Astrocyte (in vitro differentiated cells and primary cell): ENCODE measurements around the gene GPC3.

Source experiments
- EZH2 ChIP-seq: IDR thresholded peaks from 2 replicates; pipeline ENCODE4 v1.6.1; 2012; ENCODE audit warnings: mild to moderate bottlenecking, low read length, inconsistent platforms; ENCODE audit not compliant: insufficient read depth
- TF ChIP-seq, protein P1 (sequence below): IDR thresholded peaks from 2 replicates; pipeline ENCODE4 v1.5.1; 2011; ENCODE audit warnings: low read depth, mild to moderate bottlenecking, inconsistent platforms, low read length, moderate library complexity; ENCODE audit not compliant: insufficient read depth

DNA sequence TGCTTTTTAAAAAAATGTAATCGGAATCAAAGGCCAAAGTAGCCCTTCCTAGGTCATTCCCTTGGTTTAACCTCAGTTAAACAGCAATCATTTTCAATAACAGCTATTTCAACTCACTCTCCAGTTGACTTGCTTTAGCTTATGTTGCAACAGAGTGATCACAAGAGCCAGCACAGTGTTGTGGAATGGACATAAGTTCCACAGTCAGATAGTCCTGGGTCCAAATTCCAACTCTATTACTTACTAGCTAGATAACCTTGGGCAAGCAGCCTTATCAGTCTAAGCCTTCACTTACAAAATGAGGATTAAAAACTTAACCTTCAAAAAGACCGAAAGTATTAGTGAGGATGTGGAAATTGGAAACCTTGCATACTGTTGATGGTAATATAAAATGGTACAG, 9.2 kb upstream of the GPC3 start:
- TF ChIP-seq, protein P1, sequence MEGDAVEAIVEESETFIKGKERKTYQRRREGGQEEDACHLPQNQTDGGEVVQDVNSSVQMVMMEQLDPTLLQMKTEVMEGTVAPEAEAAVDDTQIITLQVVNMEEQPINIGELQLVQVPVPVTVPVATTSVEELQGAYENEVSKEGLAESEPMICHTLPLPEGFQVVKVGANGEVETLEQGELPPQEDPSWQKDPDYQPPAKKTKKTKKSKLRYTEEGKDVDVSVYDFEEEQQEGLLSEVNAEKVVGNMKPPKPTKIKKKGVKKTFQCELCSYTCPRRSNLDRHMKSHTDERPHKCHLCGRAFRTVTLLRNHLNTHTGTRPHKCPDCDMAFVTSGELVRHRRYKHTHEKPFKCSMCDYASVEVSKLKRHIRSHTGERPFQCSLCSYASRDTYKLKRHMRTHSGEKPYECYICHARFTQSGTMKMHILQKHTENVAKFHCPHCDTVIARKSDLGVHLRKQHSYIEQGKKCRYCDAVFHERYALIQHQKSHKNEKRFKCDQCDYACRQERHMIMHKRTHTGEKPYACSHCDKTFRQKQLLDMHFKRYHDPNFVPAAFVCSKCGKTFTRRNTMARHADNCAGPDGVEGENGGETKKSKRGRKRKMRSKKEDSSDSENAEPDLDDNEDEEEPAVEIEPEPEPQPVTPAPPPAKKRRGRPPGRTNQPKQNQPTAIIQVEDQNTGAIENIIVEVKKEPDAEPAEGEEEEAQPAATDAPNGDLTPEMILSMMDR, result no peak
- no peak for TF ChIP-seq EZH2
